DOHH2 (cell line): ENCODE measurements around the gene FAM53B.

Source experiments
- CTCF ChIP-seq: fragments of 200-600 bp; sonication (generic); IDR thresholded peaks from one replicate; pipeline ENCODE4 v1.5.1; 2014; ENCODE audit warnings: antibody characterized with exemption, mild to moderate bottlenecking, low read depth, low read length; ENCODE audit not compliant: poor library complexity, severe bottlenecking
- EZH2phosphoT487 ChIP-seq: fragments of 200-600 bp; sonication (generic); IDR thresholded peaks from 2 replicates; pipeline ENCODE4 v1.6.1; 2017; ENCODE audit warnings: borderline replicate concordance, mild to moderate bottlenecking, antibody characterized with exemption, low read length, moderate library complexity, mixed read lengths

- TF ChIP-seq CTCF (no peak), EZH2phosphoT487 (no peak)
Observed at GRCh38 chr10:124685261-124685660, 58.9 kb downstream of the FAM53B start.
